ENCODE results near the gene ARF1.

Gene ARF1

GRCh38 chr1:228062812-228063211, 19.7 kb upstream of the ARF1 start (continued):
- no peak for TF ChIP-seq ZBTB49 (tag by site-specific recombination; IDR thresholded peaks at IDR 0.05; ENCODE audit: low read depth)
- no peak for TF ChIP-seq ZNF302 (tag by site-specific recombination; IDR thresholded peaks at IDR 0.05; ENCODE audit: low read depth)
- TF ChIP-seq MZF1 (tag by site-specific recombination; IDR thresholded peaks at IDR 0.05; ENCODE audit: borderline replicate concordance) = no peak
- 0 out of 2 replicates have a peak, but pooled peaks have one; percentile 20 for TF ChIP-seq ZNF600 (tag by site-specific recombination; IDR thresholded peaks at IDR 0.05)
- no peak for TF ChIP-seq ZNF692 (tag by site-specific recombination; IDR thresholded peaks at IDR 0.05)
- no peak for TF ChIP-seq ZNF571 (tag by site-specific recombination; IDR thresholded peaks at IDR 0.05)
- TF ChIP-seq ZNF266 (tag by site-specific recombination; IDR thresholded peaks at IDR 0.05; ENCODE audit: low read depth) = no peak
- no peak for TF ChIP-seq KLF10 (tag by site-specific recombination; IDR thresholded peaks at IDR 0.05)

- TF ChIP-seq ZNF658 (tag by site-specific recombination; IDR thresholded peaks at IDR 0.05) (no peak), ZNF214 (tag by site-specific recombination; IDR thresholded peaks at IDR 0.05; ENCODE audit: borderline replicate concordance) (no peak), SCRT2 (tag by site-specific recombination; IDR thresholded peaks at IDR 0.05) (no peak), KLF17 (tag by site-specific recombination; IDR thresholded peaks at IDR 0.05) (no peak), ZNF549 (tag by site-specific recombination; IDR thresholded peaks at IDR 0.05) (no peak), ZNF513 (tag by site-specific recombination; IDR thresholded peaks at IDR 0.05) (no peak)
- Histone ChIP-seq H3K4me1 (ENCODE audit: control insufficient read depth, insufficient read depth, low read length) (peaks cover 4% of the 10 kb centered on the region), H3K4me3 (ENCODE audit: low read depth, low read length) (no peak overlapping the region), H3K27ac (ENCODE audit: extremely low read depth, low read depth, low read length) (no peak overlapping the region), H3K36me3 (ENCODE audit: control insufficient read depth in 2 of 2, insufficient read depth in 1 of 2, low read length in 2 of 2) (no peaks in the 10 kb centered on the region), H3K9me3 (ENCODE audit: control insufficient read depth, insufficient read depth, low read depth, low read length) (no peaks in the 10 kb centered on the region)
- POLR2A ChIA-PET = interaction anchor here (1.1 kb wide), 1 partner anchor 11 kb away, joined by 3 read pairs; no protein-coding TSS in a partner anchor
- CTCF ChIA-PET = interaction anchor here (0.6 kb wide), 2 partner anchors 151 to 360 kb away, joined by 3 read pairs; no protein-coding TSS in a partner anchor
These were observed 19.0 kb upstream of the ARF1 start for GRCh38 chr1:228063251-228064191.

GRCh38 chr1:228064296-228064695, 18.2 kb upstream of the ARF1 start:
- Histone ChIP-seq H3K27ac (ENCODE audit: extremely low read depth, low read depth, low read length) (no peak overlapping the region), H3K4me3 (ENCODE audit: low read depth, low read length) (no peak overlapping the region), H3K9me3 (ENCODE audit: control insufficient read depth, insufficient read depth, low read depth, low read length) (no peaks in the 10 kb centered on the region), H3K36me3 (ENCODE audit: control insufficient read depth in 2 of 2, insufficient read depth in 1 of 2, low read length in 2 of 2) (no peaks in the 10 kb centered on the region), H3K4me1 (ENCODE audit: control insufficient read depth, insufficient read depth, low read length) (peaks cover 4% of the 10 kb centered on the region)
- ChIA-PET CTCF (interaction anchor here (0.6 kb wide), 1 partner anchor 150 kb away, joined by 3 read pairs; no protein-coding TSS in a partner anchor), POLR2A (no interaction called here)
- peak; percentile 54 for TF ChIP-seq GLIS1 (tag by site-specific recombination; IDR thresholded peaks at IDR 0.05)
- no peak for TF ChIP-seq ZNF155 (tag by site-specific recombination; IDR thresholded peaks at IDR 0.05)

Measured in HEK293 (cell line).